Measurements from ENCODE around the gene AATK. TPM values are rescaled to one million over a fixed set of nuclear protein-coding genes. Genes with fewer than 3 reads are reported as not detected.

AATK gene
- total and polyA plus RNA-seq, 9 of the 15 experiments (the other 6 are each of a cell fraction or from before 2014, with no cell fraction given): 0.11 to 0.55 (median 0.38) TPM; not detected in 5

DNA sequence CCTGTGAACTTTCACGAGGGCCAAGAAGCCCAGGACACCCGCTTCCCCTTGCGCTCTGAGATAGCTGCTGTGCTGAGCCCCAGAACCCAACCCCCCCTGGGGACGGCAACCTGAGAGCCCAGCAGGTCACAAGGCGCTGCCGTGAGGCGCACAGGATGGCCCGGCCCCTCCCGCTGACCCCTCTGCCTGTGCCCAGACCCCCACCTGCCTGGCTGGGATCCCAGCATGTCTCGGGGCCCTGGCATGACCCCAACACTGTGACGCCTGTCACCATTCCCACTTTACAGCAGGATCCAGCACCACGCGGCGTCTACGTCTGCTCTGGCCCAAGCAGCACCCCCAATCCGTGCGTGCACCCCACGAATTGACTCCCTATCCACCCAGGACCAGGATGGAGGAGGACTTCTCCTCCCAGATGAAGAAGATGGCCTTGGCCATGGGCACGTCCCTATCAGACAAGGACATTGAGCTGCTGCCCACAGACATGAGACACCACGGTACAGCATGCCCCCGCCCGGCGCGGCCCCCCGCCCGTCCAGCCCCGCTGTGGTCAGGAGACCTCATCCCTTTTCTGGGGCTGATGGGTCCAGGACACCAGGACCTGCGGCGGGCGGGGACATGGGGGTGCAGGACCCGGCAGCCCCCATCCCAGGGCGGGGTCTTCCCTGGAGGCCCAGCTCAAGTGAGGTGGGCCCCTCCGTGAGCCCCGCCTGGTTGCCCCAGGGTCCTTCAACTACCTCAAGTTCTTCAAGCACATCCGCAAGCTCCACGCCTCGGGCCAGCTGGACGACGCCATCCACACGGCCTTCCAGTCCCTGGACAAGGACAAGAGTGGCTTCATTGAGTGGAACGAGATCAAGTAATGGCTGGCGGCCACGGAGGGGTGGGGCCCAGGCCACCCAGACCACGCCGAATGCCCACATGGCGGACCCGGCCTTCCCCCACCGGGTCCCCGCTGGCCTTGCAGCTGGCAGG lies 15.1 kb upstream of the AATK start:
- H3K27me3 ChIP-seq (ENCODE audit: control insufficient read depth in 2 of 2, insufficient read depth in 2 of 2, low read length in 2 of 2): peaks cover 18 to 67% of the 10 kb centered on the region in 2 experiments; a peak in 4 of 5 replicates
- intact Hi-C loops (cut with micrococcal nuclease): no loop called here
- no peak for ATAC-seq
- peaks cover 0 to 51% of the 10 kb centered on the region in 2 experiments; a peak in 2 of 5 replicates for H3K4me1 ChIP-seq (replicated peaks in 1 of 2; ENCODE audit: control insufficient read depth in 2 of 2, insufficient read depth in 2 of 2, low read length in 2 of 2)
- no peak overlapping the region for H3K27ac ChIP-seq (ENCODE audit: extremely low read depth, low read depth, low read length)
- FAIRE-seq: no peak
- H3K4me2 ChIP-seq (ENCODE audit: insufficient read depth, low read length): no peak overlapping the region
- WGBS (ENCODE audit: insufficient coverage, low coverage, missing lambda C conversion rate): 11% methylated on average over 32 of the region's 49 CpGs
- TF ChIP-seq THRAP3 (IDR thresholded peaks at IDR 0.05; ENCODE audit: borderline replicate concordance): no peak
- TF ChIP-seq TSC22D4 (tag; IDR thresholded peaks at IDR 0.05): no peak
- no peak for TF ChIP-seq EP300 (IDR thresholded peaks at IDR 0.05; ENCODE audit: low read length)
- TF ChIP-seq MYBL2 (IDR thresholded peaks at IDR 0.05; ENCODE audit: low read depth): no peak
- TF ChIP-seq MYBL2 (CRISPR knock-in tag; IDR thresholded peaks at IDR 0.05; ENCODE audit: borderline replicate concordance): no peak
- no peak for TF ChIP-seq CHD4 (IDR thresholded peaks at IDR 0.05; ENCODE audit: insufficient read depth, insufficient replicate concordance, low read depth, low read length, poor library complexity, severe bottlenecking)
- TF ChIP-seq, protein P1, sequence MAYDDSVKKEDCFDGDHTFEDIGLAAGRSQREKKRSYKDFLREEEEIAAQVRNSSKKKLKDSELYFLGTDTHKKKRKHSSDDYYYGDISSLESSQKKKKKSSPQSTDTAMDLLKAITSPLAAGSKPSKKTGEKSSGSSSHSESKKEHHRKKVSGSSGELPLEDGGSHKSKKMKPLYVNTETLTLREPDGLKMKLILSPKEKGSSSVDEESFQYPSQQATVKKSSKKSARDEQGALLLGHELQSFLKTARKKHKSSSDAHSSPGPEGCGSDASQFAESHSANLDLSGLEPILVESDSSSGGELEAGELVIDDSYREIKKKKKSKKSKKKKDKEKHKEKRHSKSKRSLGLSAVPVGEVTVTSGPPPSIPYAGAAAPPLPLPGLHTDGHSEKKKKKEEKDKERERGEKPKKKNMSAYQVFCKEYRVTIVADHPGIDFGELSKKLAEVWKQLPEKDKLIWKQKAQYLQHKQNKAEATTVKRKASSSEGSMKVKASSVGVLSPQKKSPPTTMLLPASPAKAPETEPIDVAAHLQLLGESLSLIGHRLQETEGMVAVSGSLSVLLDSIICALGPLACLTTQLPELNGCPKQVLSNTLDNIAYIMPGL (CRISPR knock-in tag; IDR thresholded peaks at IDR 0.05): no peak
- TF ChIP-seq ZNF830 (CRISPR knock-in tag; IDR thresholded peaks at IDR 0.05): no peak
- TF ChIP-seq, protein P2, sequence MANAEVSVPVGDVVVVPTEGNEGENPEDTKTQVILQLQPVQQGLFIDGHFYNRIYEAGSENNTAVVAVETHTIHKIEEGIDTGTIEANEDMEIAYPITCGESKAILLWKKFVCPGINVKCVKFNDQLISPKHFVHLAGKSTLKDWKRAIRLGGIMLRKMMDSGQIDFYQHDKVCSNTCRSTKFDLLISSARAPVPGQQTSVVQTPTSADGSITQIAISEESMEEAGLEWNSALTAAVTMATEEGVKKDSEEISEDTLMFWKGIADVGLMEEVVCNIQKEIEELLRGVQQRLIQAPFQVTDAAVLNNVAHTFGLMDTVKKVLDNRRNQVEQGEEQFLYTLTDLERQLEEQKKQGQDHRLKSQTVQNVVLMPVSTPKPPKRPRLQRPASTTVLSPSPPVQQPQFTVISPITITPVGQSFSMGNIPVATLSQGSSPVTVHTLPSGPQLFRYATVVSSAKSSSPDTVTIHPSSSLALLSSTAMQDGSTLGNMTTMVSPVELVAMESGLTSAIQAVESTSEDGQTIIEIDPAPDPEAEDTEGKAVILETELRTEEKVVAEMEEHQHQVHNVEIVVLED (CRISPR knock-in tag; IDR thresholded peaks at IDR 0.05): no peak
- no peak for TF ChIP-seq KDM2B (CRISPR knock-in tag; IDR thresholded peaks at IDR 0.05)
- no peak for TF ChIP-seq ZNF324 (CRISPR knock-in tag; IDR thresholded peaks at IDR 0.05)
- H3K79me2 ChIP-seq (ENCODE audit: control insufficient read depth, insufficient read depth, low read length): no peaks in the 10 kb centered on the region
- H2AFZ ChIP-seq (ENCODE audit: low read depth, low read length): no peak overlapping the region
- H3K9me1 ChIP-seq (ENCODE audit: control insufficient read depth, insufficient read depth, low read length): no peaks in the 10 kb centered on the region
- no peaks in the 10 kb centered on the region for H3K9me3 ChIP-seq (replicated peaks; ENCODE audit: control insufficient read depth, insufficient read depth, low read depth, low read length)
- no peak overlapping the region for H3K9ac ChIP-seq (ENCODE audit: insufficient read depth in 1 of 2, low read depth in 2 of 2, low read length in 2 of 2)
- H3K4me3 ChIP-seq: no peak overlapping the region
- CTCF ChIA-PET (ENCODE audit: low intra/inter-chr PET ratio): no interaction called here
- no peaks in the 10 kb centered on the region; the same call in 1 of the 2 replicates for H4K20me1 ChIP-seq (replicated peaks; ENCODE audit: control insufficient read depth, insufficient read depth, low read length)
- BruUV-seq (replicated peaks): no TSS peak
- H3K36me3 ChIP-seq (ENCODE audit: control insufficient read depth, insufficient read depth, low read length): no peaks in the 10 kb centered on the region
- POLR2A ChIA-PET: interaction anchor here (0.7 to 1.1 kb wide), 3 partner anchors 10 to 129 kb away, joined by 3 read pairs; no protein-coding TSS in a partner anchor
- in situ Hi-C loops (cut with MboI): no loop called here
- DNase-seq (ENCODE audit: extremely low read depth in 1 of 4, low spot score in 3 of 4): no peak
